ENCODE results near the gene AGMO. TPM values are rescaled to one million over a fixed set of nuclear protein-coding genes. Genes with fewer than 3 reads are reported as not detected.

Gene AGMO
- polyA plus RNA-seq, 3 donors = not detected

- no peaks in the 10 kb centered on the region for H3K4me1 ChIP-seq (ENCODE audit: control insufficient read depth in 1 of 2, insufficient read depth in 2 of 2, low read length in 2 of 2)
- no peaks in the 10 kb centered on the region for H3K4me1 Mint-ChIP-seq
- intact Hi-C loops (cut with micrococcal nuclease) = no loop called here
- DNase-seq = no peak
- no peak overlapping the region for H3K9ac ChIP-seq (ENCODE audit: insufficient read depth, low read length, poor library complexity, severe bottlenecking)
- H3K36me3 ChIP-seq (replicated peaks in 1 of 2; ENCODE audit: control insufficient read depth in 1 of 2, insufficient read depth in 2 of 2, low read length in 2 of 2) = no peaks in the 10 kb centered on the region
- H4K20me1 ChIP-seq (ENCODE audit: insufficient read depth, low read length) = no peaks in the 10 kb centered on the region
- no peak overlapping the region for H3K4me2 ChIP-seq (replicated peaks; ENCODE audit: extremely low read depth, low read length, poor library complexity, severe bottlenecking)
- H3K27ac ChIP-seq (ENCODE audit: low read depth in 1 of 2, low read length in 2 of 2) = no peak overlapping the region
- WGBS (ENCODE audit: insufficient coverage) = no CpG with 5 or more reads among the region's 1 CpG
- no peak overlapping the region for H3K4me3 Mint-ChIP-seq
- H3K27me3 ChIP-seq (ENCODE audit: control insufficient read depth in 2 of 2, insufficient read depth in 2 of 2, low read length in 2 of 2) = no peaks in the 10 kb centered on the region
- no peaks in the 10 kb centered on the region for H3K79me2 ChIP-seq (ENCODE audit: insufficient read depth, low read length)
- H2AFZ ChIP-seq (ENCODE audit: insufficient read depth, low read depth, low read length, poor library complexity, severe bottlenecking) = no peak overlapping the region
- TF ChIP-seq, protein P1, sequence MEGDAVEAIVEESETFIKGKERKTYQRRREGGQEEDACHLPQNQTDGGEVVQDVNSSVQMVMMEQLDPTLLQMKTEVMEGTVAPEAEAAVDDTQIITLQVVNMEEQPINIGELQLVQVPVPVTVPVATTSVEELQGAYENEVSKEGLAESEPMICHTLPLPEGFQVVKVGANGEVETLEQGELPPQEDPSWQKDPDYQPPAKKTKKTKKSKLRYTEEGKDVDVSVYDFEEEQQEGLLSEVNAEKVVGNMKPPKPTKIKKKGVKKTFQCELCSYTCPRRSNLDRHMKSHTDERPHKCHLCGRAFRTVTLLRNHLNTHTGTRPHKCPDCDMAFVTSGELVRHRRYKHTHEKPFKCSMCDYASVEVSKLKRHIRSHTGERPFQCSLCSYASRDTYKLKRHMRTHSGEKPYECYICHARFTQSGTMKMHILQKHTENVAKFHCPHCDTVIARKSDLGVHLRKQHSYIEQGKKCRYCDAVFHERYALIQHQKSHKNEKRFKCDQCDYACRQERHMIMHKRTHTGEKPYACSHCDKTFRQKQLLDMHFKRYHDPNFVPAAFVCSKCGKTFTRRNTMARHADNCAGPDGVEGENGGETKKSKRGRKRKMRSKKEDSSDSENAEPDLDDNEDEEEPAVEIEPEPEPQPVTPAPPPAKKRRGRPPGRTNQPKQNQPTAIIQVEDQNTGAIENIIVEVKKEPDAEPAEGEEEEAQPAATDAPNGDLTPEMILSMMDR (IDR thresholded peaks at IDR 0.05) = no peak
- H3K9me3 ChIP-seq (replicated peaks in 1 of 2; ENCODE audit: control insufficient read depth in 1 of 2, insufficient read depth in 1 of 2, low read length in 2 of 2) = no peaks in the 10 kb centered on the region
- H3K27ac Mint-ChIP-seq = no peak overlapping the region
- peaks cover 0 to 4% (median 0%) of the 10 kb centered on the region in 7 donors for H3K9me3 Mint-ChIP-seq
- no peaks in the 10 kb centered on the region for H3K27me3 Mint-ChIP-seq (ENCODE audit: low read depth in 3 of 3)
- H3K4me3 ChIP-seq (replicated peaks in 1 of 3; ENCODE audit: low read depth in 2 of 3, low read length in 3 of 3) = no peak overlapping the region
- H3K36me3 Mint-ChIP-seq = no peaks in the 10 kb centered on the region
These were observed 362.3 kb downstream of the AGMO start for GRCh38 chr7:15199482-15199881.

DNA sequence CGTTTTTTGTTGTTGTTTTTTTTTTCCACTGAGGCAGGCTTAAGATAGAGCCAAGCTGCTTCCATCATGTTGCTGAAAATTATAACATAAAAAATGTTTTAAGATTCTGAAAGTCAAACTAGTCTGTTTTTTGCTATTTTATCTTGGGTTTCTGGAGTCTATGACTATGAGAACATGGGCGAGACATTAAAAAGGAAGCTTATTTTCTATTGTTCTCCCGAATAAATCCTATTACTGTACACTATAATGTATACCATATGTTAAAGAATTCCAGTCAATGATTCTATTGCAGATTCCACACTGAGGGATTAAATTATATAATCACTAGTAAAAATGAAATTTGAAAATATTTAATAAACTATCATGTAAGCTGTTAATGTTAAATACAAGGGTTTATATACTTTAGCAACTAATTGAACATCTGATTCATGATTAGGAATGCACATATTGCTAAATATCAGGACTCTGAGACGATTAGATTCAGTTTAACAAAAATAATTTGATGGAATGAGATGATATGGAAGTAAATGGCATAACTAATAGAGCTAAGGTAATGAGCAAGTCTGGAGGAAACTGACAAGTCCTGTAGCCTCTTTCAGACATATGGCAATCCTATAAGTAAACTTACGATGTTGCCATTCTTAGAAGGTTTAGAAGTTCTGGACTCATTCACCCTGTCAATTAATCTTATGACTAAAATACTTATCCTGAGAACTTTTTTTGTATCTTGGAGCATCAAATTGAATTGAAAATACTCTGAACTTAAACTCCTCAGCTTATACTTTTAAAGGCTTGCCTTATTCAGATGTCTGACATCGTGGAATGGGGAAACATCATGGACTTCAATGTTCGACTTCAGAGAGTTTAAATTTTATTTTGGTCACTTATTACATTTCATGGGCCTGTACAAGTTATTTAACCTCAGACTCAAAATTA lies 364.5 kb downstream of the AGMO start:
- H3K4me2 ChIP-seq (replicated peaks; ENCODE audit: extremely low read depth, low read length, poor library complexity, severe bottlenecking) = no peak overlapping the region

More for the DNA sequence above, 364.5 kb downstream of the AGMO start:
- H2AFZ ChIP-seq (ENCODE audit: insufficient read depth, low read depth, low read length, poor library complexity, severe bottlenecking) = no peak overlapping the region
- no peak overlapping the region for H3K9ac ChIP-seq (ENCODE audit: insufficient read depth, low read length, poor library complexity, severe bottlenecking)
- H4K20me1 ChIP-seq (ENCODE audit: insufficient read depth, low read length) = no peaks in the 10 kb centered on the region
- 100% methylated on average over 1 of the region's 7 CpGs for WGBS (ENCODE audit: insufficient coverage)
- no peak overlapping the region for H3K4me3 ChIP-seq (replicated peaks in 1 of 3; ENCODE audit: low read depth in 2 of 3, low read length in 3 of 3)
- H3K27ac Mint-ChIP-seq = no peak overlapping the region
- H3K9me3 ChIP-seq (replicated peaks in 1 of 2; ENCODE audit: control insufficient read depth in 1 of 2, insufficient read depth in 1 of 2, low read length in 2 of 2) = no peaks in the 10 kb centered on the region
- no peaks in the 10 kb centered on the region for H3K79me2 ChIP-seq (ENCODE audit: insufficient read depth, low read length)
- peaks cover 0 to 4% (median 0%) of the 10 kb centered on the region in 7 donors for H3K9me3 Mint-ChIP-seq
- H3K4me3 Mint-ChIP-seq = no peak overlapping the region
- no peaks in the 10 kb centered on the region for H3K36me3 ChIP-seq (replicated peaks in 1 of 2; ENCODE audit: control insufficient read depth in 1 of 2, insufficient read depth in 2 of 2, low read length in 2 of 2)
- intact Hi-C loops (cut with micrococcal nuclease) = no loop called here
- TF ChIP-seq, protein P1 (IDR thresholded peaks at IDR 0.05) = no peak
- no peak for DNase-seq
- H3K36me3 Mint-ChIP-seq = no peaks in the 10 kb centered on the region
- no peaks in the 10 kb centered on the region for H3K4me1 ChIP-seq (ENCODE audit: control insufficient read depth in 1 of 2, insufficient read depth in 2 of 2, low read length in 2 of 2)
- H3K27me3 Mint-ChIP-seq (ENCODE audit: low read depth in 3 of 3) = no peaks in the 10 kb centered on the region
- no peaks in the 10 kb centered on the region for H3K4me1 Mint-ChIP-seq
- H3K27ac ChIP-seq (ENCODE audit: low read depth in 1 of 2, low read length in 2 of 2) = no peak overlapping the region
- no peaks in the 10 kb centered on the region for H3K27me3 ChIP-seq (ENCODE audit: control insufficient read depth in 2 of 2, insufficient read depth in 2 of 2, low read length in 2 of 2)
